GM21381 (cell line): ENCODE data around the gene TBL1X.
A peak's percentile ranks its signal among the peaks of the same experiment; 100 is the strongest.
"Not testable (repeated sequence)": the region's sequence is repeated elsewhere in the genome, so short reads cannot be mapped to it uniquely, and the experiment has no call there.

Experiments used
- ATAC-seq: cut with Tn5 transposase; IDR thresholded peaks from one replicate; pipeline ENCODE4 v1.9.1; 2021; ENCODE audit warnings: mild to moderate bottlenecking, moderate library complexity; ENCODE audit not compliant: unreplicated experiment

TBL1X gene

DNA sequence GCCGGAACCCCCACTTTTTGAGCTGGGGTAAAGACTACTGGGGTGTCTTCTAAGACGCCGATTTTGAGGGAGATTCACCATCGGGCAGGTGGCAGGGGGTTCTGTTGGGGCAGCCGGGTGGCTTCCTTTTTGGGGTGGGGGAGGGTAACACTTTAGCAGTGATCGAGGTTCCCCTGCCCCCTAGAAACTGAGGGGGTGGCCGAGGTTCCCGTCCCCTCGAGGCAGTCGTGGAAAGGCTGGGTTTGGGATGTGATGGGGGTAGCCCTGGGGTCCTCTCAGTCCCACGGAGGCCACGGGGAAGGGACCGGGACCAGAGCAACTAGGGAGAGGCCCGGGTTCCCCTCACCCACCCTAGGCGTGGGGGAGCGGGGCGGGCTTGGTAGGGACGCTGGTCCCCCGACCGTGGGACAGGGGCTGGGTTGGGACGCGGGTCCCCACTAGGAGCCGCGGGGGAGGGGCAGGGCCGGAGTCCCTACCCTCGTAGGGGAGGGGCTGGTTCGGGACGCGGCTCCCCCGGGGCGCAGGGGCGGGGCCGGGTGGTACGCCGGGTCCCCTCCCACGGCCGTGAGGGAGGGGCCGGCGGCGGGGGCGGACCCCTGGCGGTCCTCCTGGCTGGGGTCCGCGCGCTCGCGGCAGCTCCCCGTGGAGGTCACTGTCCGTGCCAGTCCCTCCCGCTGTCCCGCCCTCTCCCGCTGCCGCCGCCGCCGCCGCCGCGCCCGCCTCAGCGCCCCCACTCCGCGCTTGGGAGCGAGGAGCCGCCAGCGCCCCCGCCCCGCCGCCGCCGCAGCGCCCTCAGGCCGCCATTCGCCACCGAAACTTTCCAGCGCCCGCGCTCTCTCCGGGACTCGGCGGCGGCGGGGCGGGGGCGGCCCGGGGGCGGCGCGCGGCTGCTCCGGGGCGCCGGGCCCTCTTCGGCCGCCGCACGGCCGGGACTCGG, at the start of gene TBL1X:
Gene TBL1X, plus strand, starts transcription at position 624 of the 937 bp plus-strand sequence. CDS start 188,529 bp downstream, outside the sequence.
- peak; percentile 41 for ATAC-seq

DNA sequence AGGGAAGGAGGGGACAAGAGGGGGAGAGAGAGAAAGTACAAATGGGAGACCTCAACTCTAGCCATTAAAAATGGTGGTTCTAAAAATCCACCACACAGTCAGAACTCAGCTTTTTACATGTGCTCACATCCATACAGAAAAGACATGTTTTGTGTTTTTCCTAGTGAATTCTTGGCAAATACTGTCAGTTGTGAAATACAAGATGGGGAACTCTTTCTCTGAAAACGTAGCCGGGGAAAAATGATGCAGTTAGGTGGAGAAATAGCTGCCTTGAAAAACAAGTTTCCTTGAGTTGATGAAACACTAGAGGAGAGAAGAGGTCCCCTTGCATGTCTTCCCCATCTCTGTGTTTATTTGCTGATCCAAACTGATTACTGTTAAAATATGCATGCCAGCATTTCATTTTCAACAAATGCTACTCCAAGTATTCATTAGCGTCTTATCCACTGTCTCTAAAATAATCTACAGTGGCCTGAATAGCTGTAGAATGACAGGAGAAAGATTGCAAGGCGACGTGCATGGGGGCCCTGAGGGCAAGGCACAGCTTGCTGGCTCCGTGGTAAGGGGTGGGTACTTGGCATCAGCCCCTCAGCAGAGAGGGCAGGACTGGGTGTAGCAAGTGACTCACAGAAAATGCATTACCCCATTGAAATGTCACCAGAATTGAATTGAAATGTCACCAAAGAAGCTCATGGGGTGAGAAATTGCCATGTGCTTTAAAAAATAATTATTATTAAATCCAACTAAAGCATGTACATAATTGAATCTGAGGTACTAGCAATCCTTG, 48.1 kb upstream of the TBL1X start:
- ATAC-seq: no peak

DNA sequence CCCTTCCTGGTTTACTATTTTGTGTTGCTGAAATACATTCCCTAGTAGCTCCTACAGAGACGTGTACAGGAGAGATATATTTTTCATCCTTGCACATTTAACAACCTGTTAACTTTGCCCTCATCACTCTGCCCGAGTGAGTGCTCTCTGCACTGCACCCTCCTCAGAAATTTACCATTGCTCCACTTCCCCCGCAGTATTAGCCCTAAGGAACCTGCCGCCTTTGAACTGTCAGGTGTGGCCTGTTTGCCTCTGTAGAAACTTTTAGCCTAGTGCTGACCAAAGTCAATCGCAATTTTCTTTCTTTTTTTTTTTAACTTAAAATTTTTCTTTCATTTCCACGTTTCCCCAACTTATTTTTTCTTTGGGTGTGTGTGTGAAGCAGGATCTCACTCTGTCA, 46.6 kb upstream of the TBL1X start:
- no peak for ATAC-seq

DNA sequence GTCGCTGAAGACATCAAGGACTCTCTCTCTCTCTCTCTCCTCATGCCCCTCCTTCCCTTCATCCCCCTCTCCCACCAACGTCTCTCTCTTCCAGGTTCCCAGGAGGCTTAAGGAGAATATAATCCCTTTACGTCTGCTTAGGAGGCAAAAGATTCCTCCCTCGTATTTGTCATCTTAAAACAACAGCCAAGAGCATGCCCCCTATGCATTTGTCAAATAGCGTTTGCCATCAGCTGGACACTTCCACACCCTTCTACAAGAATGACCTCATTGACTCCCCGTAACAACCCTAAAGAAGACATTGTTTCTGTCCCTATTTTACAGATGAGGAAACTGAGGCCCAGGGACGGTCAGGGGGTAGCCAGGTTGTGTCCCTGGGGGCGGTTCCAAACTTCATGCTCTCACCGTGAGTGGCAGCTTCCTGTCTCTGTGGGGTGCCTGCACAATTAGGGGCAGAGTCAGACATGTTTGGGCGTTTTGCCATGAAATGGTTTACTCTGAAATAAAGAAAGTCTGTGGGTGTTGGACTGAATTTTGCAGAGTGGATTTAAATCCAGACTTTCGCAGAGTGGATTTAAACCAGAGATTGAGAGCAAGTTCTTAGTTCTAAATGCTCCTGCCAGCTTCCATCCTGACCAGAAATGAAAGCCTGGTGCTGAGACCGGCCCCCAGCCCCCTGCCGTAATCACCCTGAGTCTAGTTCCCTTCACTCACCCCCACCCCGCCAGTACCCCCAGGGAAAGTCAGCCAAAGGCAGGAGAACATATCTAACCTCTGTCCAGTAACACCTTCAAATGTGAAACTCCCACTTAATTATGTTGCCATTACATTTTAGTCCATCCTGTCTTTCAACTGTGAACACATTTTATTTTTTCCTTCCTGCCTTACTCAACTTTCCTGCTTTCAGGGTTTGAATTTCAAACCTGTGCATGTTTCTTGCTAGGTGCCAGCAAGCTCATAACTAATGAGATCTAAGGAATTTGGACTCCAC, 44.3 kb upstream of the TBL1X start:
- no peak for ATAC-seq

DNA sequence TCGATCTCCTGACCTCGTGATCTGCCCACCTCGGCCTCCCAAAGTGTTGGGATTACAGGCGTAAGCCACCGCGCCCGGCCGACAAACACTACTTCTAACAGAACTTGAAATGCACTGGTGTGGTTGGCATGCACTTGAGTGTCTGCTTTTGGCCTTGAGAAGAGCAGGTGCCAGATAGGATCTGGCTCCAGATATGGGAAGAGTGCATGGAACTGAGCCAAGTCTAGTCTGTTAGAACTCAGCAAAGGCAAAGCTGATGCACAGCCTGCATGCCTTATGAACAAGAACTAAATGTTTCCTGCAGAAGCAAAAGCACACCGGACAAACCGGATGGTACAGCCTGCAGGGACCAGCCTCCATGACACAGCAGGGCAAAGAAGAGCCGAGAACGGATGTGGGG, 35.1 kb upstream of the TBL1X start:
- no peak for ATAC-seq

DNA sequence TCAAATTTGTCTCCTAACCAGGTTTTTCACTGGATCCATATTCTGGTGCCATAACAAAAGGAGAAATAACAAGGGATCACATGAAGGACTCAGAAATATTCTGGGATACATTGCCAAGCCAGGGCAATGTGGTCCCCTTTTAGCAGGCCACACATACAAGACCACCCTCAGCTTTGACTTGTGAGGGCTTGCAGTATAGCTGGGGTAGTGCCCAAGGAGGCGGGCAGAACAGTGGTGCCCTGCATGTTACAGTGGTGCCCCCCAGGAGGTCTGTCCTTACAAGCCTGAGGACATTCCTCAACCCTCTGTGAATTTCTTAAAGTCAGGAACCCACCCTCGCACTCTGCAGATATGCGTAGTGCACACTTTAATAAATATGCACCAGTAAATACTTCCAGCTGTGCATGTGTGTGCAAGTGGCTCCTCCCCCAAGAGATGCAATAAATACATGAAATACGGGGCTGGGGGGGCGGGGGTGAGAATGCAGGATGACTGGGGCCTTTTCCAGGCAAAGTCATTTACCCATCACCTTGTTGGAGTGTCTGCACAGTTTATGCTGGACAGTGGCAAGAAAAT, 34.4 kb upstream of the TBL1X start:
- ATAC-seq: no peak

DNA sequence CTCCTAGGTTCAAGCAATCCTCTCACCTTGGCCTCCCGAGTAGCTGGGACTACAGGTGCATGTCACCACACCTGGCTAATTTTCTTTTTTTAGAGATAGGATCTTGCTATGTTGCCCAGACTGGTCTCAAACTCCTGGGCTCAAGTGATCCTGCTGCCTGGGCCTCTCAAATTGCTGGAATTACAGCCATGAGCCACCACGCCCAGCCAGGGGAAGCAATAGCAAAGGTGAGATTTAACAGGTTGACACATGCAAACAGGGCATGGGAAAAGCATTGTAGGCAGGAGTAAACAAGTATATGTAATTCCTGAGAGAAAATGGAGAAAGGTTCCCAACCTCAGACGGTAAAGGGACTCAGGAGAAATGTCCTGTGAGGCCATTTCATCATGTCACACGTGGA, 33.6 kb upstream of the TBL1X start:
- no peak for ATAC-seq

DNA sequence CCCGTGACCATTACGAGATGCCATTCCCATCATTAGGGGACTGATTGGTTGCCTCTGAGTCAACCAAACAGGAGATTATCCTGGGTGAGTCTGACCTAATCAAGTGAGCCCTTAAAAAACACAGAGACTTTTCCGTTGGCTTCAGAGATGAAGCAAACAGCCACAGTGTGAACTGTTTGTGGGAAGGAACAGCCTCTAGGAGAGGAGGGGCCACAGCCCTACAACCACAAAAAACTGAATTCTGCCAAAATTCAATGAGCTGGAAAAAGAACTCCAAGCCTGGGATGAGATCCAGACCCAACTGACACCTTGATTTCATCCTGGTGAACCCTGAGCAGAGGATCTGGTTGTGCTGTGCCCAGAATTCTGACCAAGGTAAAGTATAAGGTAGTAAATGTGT, 31.3 kb upstream of the TBL1X start:
- no peak for ATAC-seq

DNA sequence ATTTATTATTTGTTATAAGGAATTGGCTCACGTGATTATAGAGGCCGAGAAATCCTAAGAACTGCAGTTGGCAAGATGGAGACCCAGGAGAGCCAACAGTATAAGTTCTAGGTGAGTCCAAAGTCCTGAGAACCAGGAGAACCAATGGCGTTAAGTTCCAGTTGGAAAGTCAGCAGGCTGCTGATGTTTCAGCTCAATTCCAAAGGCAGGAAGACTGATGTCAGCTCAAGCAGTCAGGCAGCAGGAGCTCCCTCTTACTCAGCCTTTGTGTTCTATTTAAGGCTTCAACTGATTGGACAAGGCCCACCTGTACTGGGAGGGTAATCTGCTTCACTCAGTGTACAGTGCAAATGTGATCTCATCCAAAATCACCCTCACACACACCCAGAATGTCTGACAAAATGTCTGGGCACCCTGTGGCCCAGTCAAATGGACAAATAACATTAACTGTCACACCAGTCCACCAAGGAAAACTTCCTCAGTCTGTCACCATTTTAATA, 30.8 kb upstream of the TBL1X start:
- ATAC-seq: no peak

DNA sequence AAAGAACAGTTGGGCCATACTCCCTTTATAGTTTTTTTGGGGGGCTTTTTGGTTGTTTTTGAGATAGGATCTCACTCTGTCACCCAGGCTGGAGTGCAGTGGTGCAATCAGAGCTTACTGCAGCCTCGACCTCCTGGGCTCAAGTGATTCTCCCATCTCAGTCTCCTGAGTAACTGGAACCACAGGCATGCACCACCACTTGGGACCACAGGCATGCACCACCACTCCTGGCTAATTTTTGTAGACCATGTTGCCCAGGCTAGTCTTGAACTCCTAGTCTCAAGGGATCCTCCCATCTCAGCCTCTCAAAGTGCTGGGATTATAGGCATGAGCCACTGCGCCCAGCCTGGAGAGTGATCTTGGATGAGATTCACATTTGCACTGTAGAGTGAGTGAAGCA, 29.8 kb upstream of the TBL1X start:
- ATAC-seq: not testable (repeated sequence)

DNA sequence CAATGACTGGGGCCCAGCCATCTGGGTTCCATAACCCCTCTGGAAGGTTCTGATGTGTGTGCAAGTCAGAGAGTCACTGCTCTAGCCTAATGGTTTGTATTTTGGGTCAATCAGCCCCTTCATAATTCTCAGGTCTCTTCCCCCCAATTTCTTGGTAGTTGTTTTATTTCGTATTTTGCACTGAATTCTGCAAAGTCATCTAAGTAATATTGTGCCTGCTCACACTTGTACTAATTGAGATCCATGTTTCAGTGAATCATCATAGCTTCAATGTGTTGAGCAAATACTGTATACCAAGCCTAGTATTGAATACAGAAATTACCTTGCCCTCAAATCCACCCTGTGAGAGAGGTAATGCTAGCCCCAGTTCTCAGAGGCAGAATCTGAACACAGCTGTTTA, 28.0 kb upstream of the TBL1X start:
- ATAC-seq: no peak

DNA sequence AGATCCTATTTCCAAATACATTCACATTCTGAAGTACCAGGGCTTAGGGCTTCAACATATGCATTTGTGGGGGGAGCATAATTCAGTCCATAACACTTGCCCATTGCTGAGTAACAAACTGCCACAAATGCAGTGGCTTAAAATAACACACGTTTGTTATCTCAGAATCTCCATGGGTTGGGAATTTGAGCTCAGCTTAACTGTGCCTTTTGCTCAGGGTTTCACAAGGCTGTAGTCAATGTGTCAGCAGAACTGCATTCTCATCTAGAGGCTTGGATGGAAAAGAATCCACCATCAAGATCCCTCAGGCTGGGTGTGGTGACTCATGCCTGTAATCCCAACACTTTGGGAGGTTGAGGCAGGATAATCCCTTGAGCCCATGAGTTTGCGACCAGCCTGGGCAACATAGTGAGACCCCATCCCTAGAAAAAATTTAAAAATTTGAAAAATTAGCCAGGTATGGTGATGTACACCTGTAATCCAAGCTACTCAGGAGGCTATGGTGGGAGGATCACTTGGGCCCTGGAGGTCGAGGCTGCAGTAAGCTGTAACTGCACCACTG, 25.8 kb upstream of the TBL1X start:
- ATAC-seq: no peak

DNA sequence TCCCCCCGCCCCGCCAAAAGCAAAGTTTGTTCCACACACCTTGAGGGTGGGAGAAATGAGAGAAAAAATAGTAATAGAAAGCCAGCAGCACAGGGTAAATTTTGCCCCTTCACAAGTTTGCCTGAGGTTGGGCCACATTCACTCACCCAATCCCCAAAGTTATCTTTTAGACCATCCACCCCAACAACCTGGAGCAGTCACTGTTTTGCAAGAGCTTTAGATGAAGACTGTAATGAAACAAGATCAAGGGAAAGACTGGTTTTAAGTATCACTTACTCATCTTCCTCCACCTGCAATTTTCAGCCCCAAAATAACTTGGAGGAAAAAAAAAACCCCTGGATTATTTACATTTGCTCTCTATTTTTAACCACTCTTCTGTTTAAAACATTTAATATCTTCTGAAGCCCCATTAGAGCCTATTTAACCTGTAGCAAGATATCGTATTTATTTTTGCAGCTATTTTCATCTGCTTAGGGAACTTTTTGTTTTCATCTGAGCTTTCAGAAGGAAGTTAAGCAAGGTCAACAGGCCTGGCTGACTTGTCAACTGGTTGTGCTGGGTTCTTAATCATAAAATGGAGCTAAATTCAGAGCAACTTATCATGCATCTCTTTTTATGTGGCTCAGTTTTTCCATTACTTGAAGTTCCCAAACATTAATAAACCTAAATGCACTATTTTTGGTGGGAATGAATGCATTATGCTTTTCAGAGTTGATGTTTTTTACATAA, 24.6 kb upstream of the TBL1X start:
- no peak for ATAC-seq

DNA sequence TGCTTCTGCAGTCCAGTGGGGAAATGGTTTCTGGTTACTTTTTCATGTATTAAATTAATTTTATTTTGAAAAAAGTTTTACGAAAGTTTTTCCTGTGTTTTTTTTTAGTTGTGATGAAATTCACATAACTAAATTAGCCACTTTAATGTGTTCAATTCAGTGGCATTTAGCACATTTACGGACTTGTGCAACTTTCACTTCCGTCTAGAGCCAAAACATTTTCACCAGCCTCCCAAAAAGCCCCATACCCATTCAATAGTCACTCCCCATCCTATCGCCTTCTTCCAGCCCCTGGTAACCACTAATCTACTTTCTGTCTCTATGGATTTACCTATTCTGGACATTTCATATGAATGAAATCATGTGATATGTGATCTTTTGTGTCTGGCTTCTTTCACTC, 22.8 kb upstream of the TBL1X start:
- ATAC-seq: no peak

DNA sequence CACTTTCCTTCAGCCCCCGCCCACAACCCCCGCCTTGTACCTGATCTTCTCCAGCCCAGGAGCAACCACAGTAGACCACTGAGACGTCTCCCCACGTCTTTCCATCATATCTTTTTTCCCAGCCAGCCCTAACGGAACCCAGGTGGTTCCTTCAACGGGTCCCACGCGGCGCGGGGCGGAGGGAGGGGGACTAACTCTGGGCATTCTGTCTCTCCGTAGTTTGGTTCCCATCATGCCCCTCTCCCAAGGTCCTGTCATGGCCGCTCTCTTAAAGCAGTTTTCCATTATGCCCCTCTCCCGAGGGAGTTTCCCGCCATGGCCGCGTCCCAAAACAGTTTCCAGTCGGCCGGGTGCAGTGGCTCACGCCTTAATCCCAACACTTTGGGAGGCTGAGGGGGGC, 21.5 kb upstream of the TBL1X start:
- ATAC-seq: no peak

DNA sequence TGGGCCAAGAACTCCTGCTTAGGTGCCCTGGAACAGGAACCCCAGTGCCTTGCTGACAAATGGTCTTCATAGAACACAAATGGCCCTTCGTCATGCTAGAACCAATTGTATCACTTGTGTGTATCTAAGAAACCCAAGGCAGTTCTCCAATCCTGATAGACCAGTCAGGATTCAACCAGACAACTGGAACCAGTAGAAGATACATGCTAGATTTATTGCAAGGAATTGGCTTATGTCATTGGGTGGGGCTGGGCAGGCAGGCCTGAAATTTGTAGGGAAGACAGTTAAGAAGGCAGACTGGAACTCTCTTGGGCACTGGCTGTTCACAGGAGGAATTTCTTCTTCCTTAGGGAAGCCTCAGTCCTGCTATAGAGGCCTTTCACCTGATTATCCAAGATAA, 17.0 kb upstream of the TBL1X start:
- no peak for ATAC-seq

DNA sequence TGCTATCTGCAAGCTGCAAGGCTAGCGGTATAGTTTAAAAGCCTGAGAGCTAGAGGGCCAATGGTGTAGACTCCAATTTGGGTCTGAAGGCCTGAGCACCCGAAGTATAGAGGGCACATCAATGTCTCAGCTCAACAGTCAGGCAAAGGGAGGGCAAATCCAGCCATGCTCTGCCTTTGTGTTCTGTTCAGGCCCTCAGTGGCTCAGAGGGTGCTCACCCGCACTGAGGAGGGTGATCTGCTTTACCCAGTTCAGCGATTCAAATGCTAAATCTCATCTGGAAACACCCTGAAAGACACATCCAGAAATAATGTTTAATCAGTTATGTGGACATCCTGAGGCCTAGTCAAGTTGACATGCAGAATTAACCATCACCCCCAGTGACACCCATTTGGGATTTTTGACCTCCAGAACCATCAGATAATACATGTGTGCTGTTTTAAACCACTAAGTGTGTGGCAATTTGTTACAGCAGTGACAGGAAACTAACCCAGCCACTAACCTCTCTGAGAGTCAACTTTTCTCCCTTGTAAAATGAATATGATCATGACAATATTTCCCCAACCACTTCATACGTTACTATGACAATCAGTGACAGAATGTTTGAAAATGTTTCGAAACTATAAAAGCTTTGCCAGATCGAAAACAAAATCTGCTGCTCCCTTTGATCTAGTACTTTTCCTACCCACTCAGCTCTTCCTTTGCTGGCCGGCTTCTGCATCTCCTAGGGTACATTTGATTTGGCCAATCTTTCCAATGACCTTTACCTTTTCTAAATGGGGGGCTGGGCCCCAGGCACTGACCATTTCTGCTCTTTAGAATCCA, 8.4 kb upstream of the TBL1X start:
- ATAC-seq: no peak

DNA sequence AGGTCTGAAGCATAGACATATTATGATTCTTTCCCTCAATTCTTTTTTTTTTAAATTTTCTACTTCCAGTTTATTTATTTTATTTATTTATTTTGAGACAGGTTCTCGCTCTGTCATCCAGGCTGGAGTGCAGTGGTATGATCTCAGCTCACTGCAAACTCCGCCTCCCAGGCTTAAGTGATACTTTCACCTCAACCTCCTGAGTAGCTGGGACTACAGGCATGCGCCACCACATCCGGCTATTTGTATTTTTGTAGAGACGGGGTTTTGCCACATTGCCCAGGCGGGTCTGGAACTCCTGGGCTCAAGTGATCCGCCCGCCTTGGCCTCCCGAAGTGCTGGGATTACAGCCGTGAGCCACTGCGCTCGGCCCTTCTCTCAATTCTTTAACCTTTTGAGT, 6.8 kb upstream of the TBL1X start:
- ATAC-seq: not testable (repeated sequence)
